Mesendoderm (in vitro differentiated cells): ENCODE results near the gene KIAA0753. TPM values are rescaled to one million over a fixed set of nuclear protein-coding genes. Genes with fewer than 3 reads are reported as not detected.

Experiments
- DNase-seq: peaks from one replicate; pipeline ENCODE4 v3.0.0; 2013
- H2AK5ac ChIP-seq: 2 replicates; pipeline ENCODE4 v1.6.1; 2013; ENCODE audit warnings: low read length, inconsistent platforms
- H2BK120ac ChIP-seq: 2 replicates; pipeline ENCODE4 v1.6.1; 2013; ENCODE audit warnings: low read depth, mild to moderate bottlenecking, low read length, moderate library complexity, mixed read lengths
- H2BK15ac ChIP-seq: replicated peaks from 2 replicates; pipeline ENCODE4 v1.6.1; 2013; ENCODE audit warnings: low read depth, mild to moderate bottlenecking, moderate library complexity
- H2BK5ac ChIP-seq: 2 replicates; pipeline ENCODE4 v1.6.1; 2013; ENCODE audit warnings: low read length, inconsistent platforms
- H3K18ac ChIP-seq: 2 replicates; pipeline ENCODE4 v1.6.1; 2013; ENCODE audit warnings: mild to moderate bottlenecking, low read length, mixed read lengths
- H3K23ac ChIP-seq: one replicate; pipeline ENCODE4 v1.6.1; 2013; ENCODE audit warnings: low read length
- H3K27ac ChIP-seq: 2 replicates; pipeline ENCODE4 v1.5.1; 2013; ENCODE audit warnings: low read depth, mild to moderate bottlenecking, inconsistent platforms, low read length, moderate library complexity
- H3K27me3 ChIP-seq: 2 replicates; pipeline ENCODE4 v1.6.1; 2013; ENCODE audit warnings: low read length, control low read depth, mild to moderate bottlenecking, inconsistent platforms; ENCODE audit not compliant: insufficient read depth, poor library complexity
- H3K36me3 ChIP-seq: 2 replicates; pipeline ENCODE4 v1.6.1; 2013; ENCODE audit warnings: low read length, inconsistent platforms; ENCODE audit not compliant: control insufficient read depth, insufficient read depth
- H3K4ac ChIP-seq: one replicate; pipeline ENCODE4 v1.6.1; 2013; ENCODE audit warnings: low read depth, mild to moderate bottlenecking, low read length, moderate library complexity
- H3K4me1 ChIP-seq: 2 replicates; pipeline ENCODE4 v1.6.1; 2013; ENCODE audit warnings: low read depth, low read length, inconsistent platforms; ENCODE audit not compliant: control insufficient read depth
- H3K4me2 ChIP-seq: 2 replicates; pipeline ENCODE4 v1.6.1; 2013; ENCODE audit warnings: low read length
- H3K4me3 ChIP-seq: 2 replicates; pipeline ENCODE4 v1.5.1; 2013; ENCODE audit warnings: mild to moderate bottlenecking, low read length
- H3K56ac ChIP-seq: one replicate; pipeline ENCODE4 v1.6.1; 2013; ENCODE audit warnings: low read length
- H3K79me1 ChIP-seq: 2 replicates; pipeline ENCODE4 v1.6.1; 2013; ENCODE audit warnings: low read length, inconsistent platforms
- H3K79me2 ChIP-seq: 2 replicates; pipeline ENCODE4 v1.6.1; 2013; ENCODE audit warnings: mild to moderate bottlenecking, low read length; ENCODE audit not compliant: control insufficient read depth, insufficient read depth
- H3K9ac ChIP-seq: 2 replicates; pipeline ENCODE4 v1.6.1; 2013; ENCODE audit warnings: low read length, inconsistent platforms
- H4K5ac ChIP-seq: one replicate; pipeline ENCODE4 v1.6.1; 2013; ENCODE audit warnings: low read length
- H4K8ac ChIP-seq: one replicate; pipeline ENCODE4 v1.6.1; 2013; ENCODE audit warnings: low read depth, mild to moderate bottlenecking, control low read depth, low read length, moderate library complexity
- WGBS: extraction: QIAGEN DNeasy Blood & Tissue Kit; methylation state at CpG from one replicate; pipeline ENCODE4 v1.1.7; 2013; ENCODE audit warnings: low lambda C conversion rate, missing lambda C conversion rate; ENCODE audit not compliant: insufficient coverage; ENCODE audit errors: extremely low coverage; 5-methylcytosine and 5-hydroxymethylcytosine counted together
- polyA plus RNA-seq, 2 experiments: library from polyadenylated mRNA; stranded (reverse); fragments of 200-250 nt; gene quantifications; one replicate each; pipeline ENCODE4 v1.2.3, GENCODE V29; 2013

Gene KIAA0753
- 14.7 TPM for polyA plus RNA-seq (2013, experiment 1 of 2)
- polyA plus RNA-seq (2013, experiment 2 of 2): 13.7 TPM

- no peak within 1 kb of the TSS for H3K23ac ChIP-seq
- H3K4ac ChIP-seq: peak within 1 kb of the TSS; percentile 85
- H4K5ac ChIP-seq: peak within 1 kb of the TSS; percentile 94
- WGBS: no CpG with 5 or more reads among the region's 52 CpGs
- H3K27ac ChIP-seq: peak within 1 kb of the TSS; percentile 94
- peak within 1 kb of the TSS; percentile 97 for H3K9ac ChIP-seq
- no peak within 1 kb of the TSS for H2BK15ac ChIP-seq
- peak within 1 kb of the TSS; percentile 99 for H3K4me2 ChIP-seq
- H3K79me2 ChIP-seq: peaks cover 10% of the 10 kb centered on the region
- no peak within 1 kb of the TSS for H2AK5ac ChIP-seq
- peaks cover 12% of the 10 kb centered on the region for H3K79me1 ChIP-seq
- H3K27me3 ChIP-seq: no peaks in the 10 kb centered on the region
- peaks cover 2% of the 10 kb centered on the region for H3K4me1 ChIP-seq
- peak within 1 kb of the TSS; percentile 99 for H3K56ac ChIP-seq
- H3K4me3 ChIP-seq: peak within 1 kb of the TSS; percentile 86
- H2BK5ac ChIP-seq: peak within 1 kb of the TSS; percentile 100
- peaks cover 2% of the 10 kb centered on the region for H3K36me3 ChIP-seq
- H2BK120ac ChIP-seq: no peak within 1 kb of the TSS
- no peak within 1 kb of the TSS for H4K8ac ChIP-seq
- H3K18ac ChIP-seq: peak within 1 kb of the TSS; percentile 77
- DNase-seq: peak; percentile 94
Observed at GRCh38 chr17:6640536-6641246, at the start of gene KIAA0753, which contains the start of gene TXNDC17. TSS of gene KIAA0753 (minus strand) at chr17:6640711. CDS start at chr17:6635103, 5,608 bp downstream. TSS of gene TXNDC17 (plus strand) at chr17:6641060. CDS start at chr17:6641083, 23 bp downstream.

DNA sequence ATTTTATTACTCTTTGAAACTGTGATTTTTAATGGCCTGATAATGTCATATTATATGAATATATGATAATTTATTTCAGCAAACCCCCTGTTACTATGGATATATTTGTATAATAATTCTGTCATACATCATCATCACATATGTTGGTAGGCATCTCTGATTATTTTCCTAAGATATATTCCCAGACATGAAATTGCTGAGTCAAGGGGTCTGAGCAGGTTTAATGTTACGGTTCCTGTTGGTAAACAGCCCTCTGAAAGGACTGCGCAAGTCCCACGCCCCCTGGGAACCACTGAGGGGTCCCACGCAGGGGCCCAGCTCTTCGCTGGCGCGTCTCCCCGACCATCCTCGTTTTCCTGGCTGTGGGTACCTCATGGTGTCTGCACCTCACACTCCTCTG lies 48.4 kb upstream of the KIAA0753 start:
- H3K56ac ChIP-seq: no peak overlapping the region
- WGBS: no CpG with 5 or more reads among the region's 9 CpGs
- H3K18ac ChIP-seq: no peak overlapping the region

DNA sequence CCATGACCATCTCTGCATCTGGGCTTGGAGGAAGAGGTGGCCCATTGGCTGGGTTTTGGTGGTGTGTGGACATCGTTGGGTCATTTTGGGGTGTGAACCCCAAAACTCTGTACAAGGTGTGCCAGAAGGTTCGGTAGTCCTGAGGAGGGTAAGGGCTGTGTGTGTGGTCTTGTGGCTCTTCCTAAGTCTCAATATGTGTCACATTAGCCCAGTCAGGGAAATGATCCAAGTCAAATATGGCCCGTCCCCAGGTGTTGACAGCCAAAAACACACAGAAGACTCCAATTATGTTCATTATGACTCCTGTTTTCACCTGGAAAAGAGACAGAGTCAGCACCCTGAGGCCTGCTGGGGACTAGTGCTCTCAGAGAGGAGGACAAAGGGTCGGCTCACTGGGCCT lies 45.5 kb upstream of the KIAA0753 start:
- no peak overlapping the region for H3K4me3 ChIP-seq
- H2BK5ac ChIP-seq: no peak overlapping the region
- no peak overlapping the region for H3K4ac ChIP-seq
- H3K4me2 ChIP-seq: no peak overlapping the region
- no peak overlapping the region for H3K56ac ChIP-seq
- H4K5ac ChIP-seq: no peak overlapping the region
- no peak overlapping the region for H3K27ac ChIP-seq
- no peak overlapping the region for H3K18ac ChIP-seq
- no peak overlapping the region for H4K8ac ChIP-seq
- peaks cover 8% of the 10 kb centered on the region for H3K4me1 ChIP-seq
- no peak overlapping the region for H2BK15ac ChIP-seq
- no peaks in the 10 kb centered on the region for H3K27me3 ChIP-seq
- no peak for DNase-seq
- H3K23ac ChIP-seq: no peak overlapping the region
- H3K79me2 ChIP-seq: no peaks in the 10 kb centered on the region
- H3K9ac ChIP-seq: no peak overlapping the region
- H2AK5ac ChIP-seq: no peak overlapping the region
- no peaks in the 10 kb centered on the region for H3K79me1 ChIP-seq
- H3K36me3 ChIP-seq: no peaks in the 10 kb centered on the region
- H2BK120ac ChIP-seq: no peak overlapping the region
- no CpG with 5 or more reads among the region's 4 CpGs for WGBS

More for the DNA sequence above, 48.4 kb upstream of the KIAA0753 start:
- Histone ChIP-seq H2AK5ac (no peak overlapping the region), H3K23ac (no peak overlapping the region), H3K4me3 (no peak overlapping the region), H3K4me2 (no peak overlapping the region), H3K9ac (no peak overlapping the region), H3K79me1 (no peaks in the 10 kb centered on the region), H3K4ac (no peak overlapping the region), H3K27me3 (no peaks in the 10 kb centered on the region), H2BK5ac (no peak overlapping the region), H3K36me3 (no peaks in the 10 kb centered on the region), H4K5ac (no peak overlapping the region), H2BK120ac (no peak overlapping the region), H3K79me2 (no peaks in the 10 kb centered on the region), H2BK15ac (no peak overlapping the region), H4K8ac (no peak overlapping the region), H3K4me1 (peaks cover 8% of the 10 kb centered on the region), H3K27ac (no peak overlapping the region)
- no peak for DNase-seq

GRCh38 chr17:6684881-6685767 lies 44.6 kb upstream of the KIAA0753 start:
- Histone ChIP-seq H2BK15ac (no peak overlapping the region), H3K4me3 (no peak overlapping the region), H2BK120ac (no peak overlapping the region), H4K5ac (no peak overlapping the region), H3K18ac (no peak overlapping the region), H3K79me1 (no peaks in the 10 kb centered on the region), H3K36me3 (no peaks in the 10 kb centered on the region), H2BK5ac (no peak overlapping the region), H3K4me2 (no peak overlapping the region), H3K27me3 (no peaks in the 10 kb centered on the region), H3K56ac (no peak overlapping the region), H3K4ac (no peak overlapping the region), H3K79me2 (no peaks in the 10 kb centered on the region), H2AK5ac (no peak overlapping the region), H3K23ac (no peak overlapping the region), H3K4me1 (peaks cover 8% of the 10 kb centered on the region), H3K27ac (no peak overlapping the region), H4K8ac (no peak overlapping the region), H3K9ac (no peak overlapping the region)
- no peak for DNase-seq
- no CpG with 5 or more reads among the region's 14 CpGs for WGBS

DNA sequence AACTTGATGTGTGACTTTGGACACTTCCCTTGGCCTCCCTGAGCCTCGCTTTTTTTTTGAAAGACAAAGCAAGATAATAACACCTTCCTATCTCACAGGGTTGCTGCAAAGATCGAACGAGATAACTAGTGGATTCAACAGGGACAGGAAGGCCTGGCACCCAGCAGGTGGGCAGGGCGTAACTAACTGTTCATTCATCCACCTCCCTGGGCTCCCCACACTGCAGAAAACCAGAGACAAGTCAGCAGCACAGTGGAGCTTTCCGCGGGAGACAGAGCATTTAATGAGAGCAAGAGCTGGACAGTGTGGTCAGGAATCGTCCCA lies 43.9 kb upstream of the KIAA0753 start:
- Histone ChIP-seq H3K79me1 (no peaks in the 10 kb centered on the region), H3K27ac (peak overlapping the region; percentile 38), H2BK15ac (no peak overlapping the region), H4K8ac (no peak overlapping the region), H2AK5ac (no peak overlapping the region), H3K18ac (no peak overlapping the region), H3K4me2 (no peak overlapping the region), H3K4me1 (peaks cover 8% of the 10 kb centered on the region), H3K36me3 (no peaks in the 10 kb centered on the region), H3K79me2 (no peaks in the 10 kb centered on the region), H3K4me3 (no peak overlapping the region), H3K23ac (no peak overlapping the region), H2BK120ac (no peak overlapping the region), H3K27me3 (no peaks in the 10 kb centered on the region), H3K4ac (no peak overlapping the region), H3K9ac (no peak overlapping the region), H3K56ac (no peak overlapping the region), H4K5ac (no peak overlapping the region), H2BK5ac (no peak overlapping the region)
- DNase-seq: peak; percentile 87
- WGBS: no CpG with 5 or more reads among the region's 7 CpGs
